ENCODE measurements around the gene ITGAD.

The ITGAD gene

GRCh38 chr16:31459687-31460581, 66.8 kb downstream of the ITGAD start:
- peak; percentile 99 for DNase-seq (ENCODE audit: low spot score)

DNA sequence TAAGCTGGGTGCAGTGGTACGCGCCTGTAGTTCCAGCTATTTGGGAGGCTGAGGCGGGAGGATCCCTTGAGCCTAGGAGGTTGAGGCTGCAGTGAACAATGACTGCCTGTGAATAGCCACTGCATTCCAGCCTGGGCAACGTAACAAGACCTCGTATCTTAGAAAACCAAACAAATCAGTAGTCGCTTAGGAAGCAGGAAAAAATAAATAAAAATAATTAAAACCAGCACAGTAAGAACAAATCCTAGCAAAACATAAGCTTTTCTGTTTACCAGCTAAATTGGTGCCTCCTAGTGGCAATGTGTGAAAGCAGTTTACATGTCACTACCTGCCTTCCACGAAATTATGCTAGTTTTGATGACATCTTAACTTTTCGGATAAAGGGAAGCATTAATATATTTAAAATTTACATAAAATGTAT, 67.5 kb downstream of the ITGAD start:
- peak; percentile 52 for DNase-seq (ENCODE audit: low spot score)

DNA sequence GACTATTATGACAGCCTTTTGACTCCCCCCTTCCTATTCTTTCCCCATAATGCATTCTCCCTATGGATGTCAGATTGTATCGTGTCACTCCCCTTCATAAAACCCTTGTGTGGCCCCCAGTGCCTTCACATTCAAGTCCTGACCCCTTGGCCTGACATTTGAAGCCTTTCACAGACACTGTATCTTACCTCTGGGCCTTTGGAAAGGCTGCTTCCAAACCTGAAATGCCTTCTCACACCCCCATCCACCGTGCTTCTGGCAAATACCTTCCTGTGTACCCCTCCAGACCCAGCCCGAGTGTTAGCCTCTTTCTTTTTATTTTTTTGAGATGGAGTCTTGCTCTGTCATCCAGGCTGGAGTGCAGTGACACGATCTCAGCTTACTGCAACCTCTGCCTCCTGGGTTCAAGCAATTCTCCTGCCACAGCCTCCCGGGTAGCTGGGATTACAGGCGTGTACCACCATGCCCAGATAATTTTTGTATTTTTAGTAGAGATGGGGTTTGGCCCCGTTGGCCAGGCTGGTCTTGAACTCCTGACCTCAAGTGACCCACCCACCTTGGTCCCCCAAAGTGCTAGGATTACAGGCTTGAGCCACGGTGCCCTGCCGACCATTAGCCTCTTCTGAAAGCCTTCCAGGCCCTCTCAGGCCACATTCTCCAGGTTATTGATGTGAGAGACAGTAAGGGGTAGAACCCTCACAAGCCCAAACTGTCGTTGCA, 68.2 kb downstream of the ITGAD start:
- DNase-seq (ENCODE audit: low spot score), result no peak

- no peak for DNase-seq (ENCODE audit: low spot score)
Measured at GRCh38 chr16:31461921-31462804, 69.0 kb downstream of the ITGAD start.

GRCh38 chr16:31464348-31464769, 71.2 kb downstream of the ITGAD start:
- no peak for DNase-seq (ENCODE audit: low spot score)

DNA sequence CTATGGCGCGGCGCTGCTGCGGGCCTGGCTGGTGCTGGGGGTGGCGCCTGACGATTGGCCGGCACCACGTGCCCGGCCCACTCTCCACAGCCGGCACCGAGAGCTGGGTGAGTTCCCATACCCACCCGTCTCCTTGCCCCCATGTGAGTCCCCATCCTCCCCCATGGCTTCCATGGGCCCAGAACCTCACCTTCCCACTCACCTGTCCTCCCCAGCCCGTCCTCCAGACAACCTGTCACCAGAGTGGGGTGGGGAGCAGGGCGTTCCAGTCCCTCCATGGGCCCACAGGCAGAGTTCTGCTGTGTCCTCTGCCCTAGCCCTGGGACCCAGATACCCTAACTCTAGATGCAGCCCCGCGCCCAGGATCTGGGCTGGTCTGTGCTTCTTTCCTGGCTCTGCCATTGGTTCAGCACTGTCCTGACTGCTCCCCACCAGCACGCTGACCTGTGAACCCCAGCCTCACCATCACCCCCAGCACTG, 71.7 kb downstream of the ITGAD start:
- DNase-seq (ENCODE audit: low spot score), result no peak

DNA sequence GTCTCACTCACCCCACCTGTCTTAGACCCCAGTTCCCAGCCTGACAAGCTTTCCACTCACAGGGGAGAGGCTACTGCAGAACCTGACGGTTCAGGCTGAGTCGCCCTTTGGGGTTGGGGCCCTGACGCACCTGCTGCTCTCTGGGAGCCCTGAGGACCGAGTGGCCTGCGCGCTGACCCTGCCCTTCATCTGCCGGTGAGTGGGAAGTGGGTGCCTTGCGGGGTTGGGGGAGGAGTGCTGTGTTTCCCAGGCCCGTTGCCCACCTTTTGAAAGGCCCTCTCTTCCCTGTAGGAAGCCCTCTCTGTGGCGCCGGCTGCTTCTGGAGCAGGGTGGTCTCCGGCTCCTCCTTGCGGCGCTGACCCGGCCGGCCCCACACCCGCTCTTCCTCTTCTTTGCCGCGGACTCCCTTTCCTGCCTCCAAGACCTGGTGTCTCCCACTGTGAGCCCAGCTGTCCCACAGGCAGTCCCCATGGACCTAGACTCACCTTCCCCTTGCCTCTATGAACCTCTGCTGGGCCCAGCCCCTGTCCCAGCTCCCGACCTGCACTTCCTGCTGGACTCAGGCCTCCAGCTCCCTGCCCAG, 72.7 kb downstream of the ITGAD start:
- no peak for DNase-seq (ENCODE audit: low spot score)

GRCh38 chr16:31466381-31466841, 73.3 kb downstream of the ITGAD start:
- DNase-seq (ENCODE audit: low spot score), result no peak

GRCh38 chr16:31467151-31467773, 74.1 kb downstream of the ITGAD start:
- no peak for DNase-seq (ENCODE audit: low spot score)

GRCh38 chr16:31467858-31468257, 74.7 kb downstream of the ITGAD start:
- DNase-seq (ENCODE audit: low spot score), result no peak

GRCh38 chr16:31470615-31471014, 77.5 kb downstream of the ITGAD start:
- no peak for DNase-seq (ENCODE audit: low spot score)

- no peak for DNase-seq (ENCODE audit: low spot score)
Measured at GRCh38 chr16:31471241-31471874, 78.2 kb downstream of the ITGAD start.

- no peak for DNase-seq (ENCODE audit: low spot score)
Measured at GRCh38 chr16:31471875-31472708, 79.0 kb downstream of the ITGAD start, which contains the start of gene TGFB1I1. Gene TGFB1I1, plus strand, starts transcription at chr16:31472152. Its CDS starts 37 bp downstream, at chr16:31472189.

GRCh38 chr16:31472709-31473203, 79.6 kb downstream of the ITGAD start:
- peak; percentile 85 for DNase-seq (ENCODE audit: low spot score)

DNA sequence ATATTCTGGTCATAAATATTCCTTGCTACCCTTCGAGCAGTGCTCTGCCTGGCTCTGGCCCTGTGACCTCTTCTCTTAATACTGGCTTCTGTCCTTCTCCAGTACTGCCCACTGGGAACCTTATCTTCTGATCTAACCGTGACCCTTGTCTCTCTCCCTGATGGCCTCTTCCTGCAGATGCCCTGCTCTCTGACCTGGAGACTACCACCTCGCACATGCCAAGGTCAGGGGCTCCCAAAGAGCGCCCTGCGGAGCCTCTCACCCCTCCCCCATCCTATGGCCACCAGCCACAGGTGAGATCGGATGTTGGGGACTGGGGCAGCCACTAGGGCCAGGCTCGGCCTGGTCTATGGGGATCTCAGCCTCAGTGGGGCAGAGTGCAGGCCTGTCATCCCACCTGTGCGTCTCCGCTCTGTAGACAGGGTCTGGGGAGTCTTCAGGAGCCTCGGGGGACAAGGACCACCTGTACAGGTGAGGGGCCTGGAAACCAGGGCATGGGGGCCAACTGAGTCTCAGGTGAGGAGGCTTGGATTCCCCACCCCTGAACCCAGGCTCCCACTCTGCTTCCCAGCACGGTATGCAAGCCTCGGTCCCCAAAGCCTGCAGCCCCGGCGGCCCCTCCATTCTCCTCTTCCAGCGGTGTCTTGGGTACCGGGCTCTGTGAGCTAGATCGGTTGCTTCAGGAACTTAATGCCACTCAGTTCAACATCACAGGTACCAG, 80.3 kb downstream of the ITGAD start:
- DNase-seq (ENCODE audit: low spot score), result no peak

DNA sequence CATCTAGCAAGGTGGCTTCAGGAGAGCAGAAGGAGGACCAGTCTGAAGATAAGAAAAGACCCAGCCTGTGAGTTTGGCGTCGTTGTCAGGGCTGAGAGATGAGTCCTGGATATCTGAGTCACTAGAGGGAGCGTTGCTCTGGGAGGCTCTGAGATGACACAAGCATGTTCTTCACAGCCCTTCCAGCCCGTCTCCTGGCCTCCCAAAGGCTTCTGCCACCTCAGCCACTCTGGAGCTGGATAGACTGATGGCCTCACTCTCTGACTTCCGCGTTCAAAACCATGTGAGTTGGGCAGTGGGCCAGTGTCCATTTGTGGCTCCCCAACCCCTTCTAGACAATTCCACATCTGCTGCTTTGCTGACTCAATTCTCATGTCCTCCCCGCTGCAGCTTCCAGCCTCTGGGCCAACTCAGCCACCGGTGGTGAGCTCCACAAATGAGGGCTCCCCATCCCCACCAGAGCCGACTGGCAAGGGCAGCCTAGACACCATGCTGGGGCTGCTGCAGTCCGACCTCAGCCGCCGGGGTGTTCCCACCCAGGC, 81.1 kb downstream of the ITGAD start:
- DNase-seq (ENCODE audit: low spot score), result no peak

DNA sequence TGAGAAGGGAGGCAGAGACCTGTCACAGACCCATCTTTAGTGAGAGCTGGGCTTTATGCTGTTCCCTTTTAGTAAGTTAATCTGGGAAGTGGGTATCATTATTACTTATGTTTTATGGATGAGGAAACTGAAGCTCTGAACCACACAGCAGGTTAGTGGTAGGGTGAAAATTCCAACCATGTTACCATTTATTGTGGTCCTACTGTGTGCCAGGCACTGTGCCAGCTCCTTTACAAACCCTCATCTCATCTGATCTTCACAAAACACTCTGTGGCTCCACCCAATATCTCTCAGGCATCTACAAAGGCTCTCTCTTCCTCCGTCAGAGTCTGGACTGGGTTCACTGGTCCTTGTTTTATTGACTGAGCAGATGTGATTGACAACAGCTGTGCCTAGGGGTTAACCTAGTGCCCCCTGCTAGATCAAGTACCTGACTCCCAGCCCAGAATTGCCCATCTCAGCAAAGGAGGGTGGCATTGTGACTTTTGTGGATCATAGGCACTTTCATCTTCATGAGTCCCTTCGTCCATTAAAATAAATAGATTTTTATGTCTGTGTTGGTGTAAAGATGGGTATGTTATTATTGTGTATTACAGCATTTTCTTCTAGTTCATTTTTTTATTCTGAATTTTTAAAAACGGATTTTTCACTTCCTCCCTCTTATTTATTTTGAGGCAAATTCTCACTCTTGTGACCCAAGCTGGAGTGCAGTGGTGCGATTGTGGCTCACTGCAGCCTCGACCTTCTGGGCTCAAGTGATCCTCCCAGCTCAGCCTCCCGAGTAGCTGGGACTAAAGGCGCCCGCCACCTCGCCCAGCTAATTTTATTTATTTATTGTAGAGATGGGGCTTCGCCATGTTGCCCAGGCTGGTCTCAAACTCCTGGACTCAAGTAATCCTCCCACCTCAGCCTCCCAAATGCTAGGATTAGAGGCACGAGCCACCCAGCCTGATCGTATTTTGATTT, 81.9 kb downstream of the ITGAD start:
- no peak for DNase-seq (ENCODE audit: low spot score)
